HG02610 (cell line): ENCODE measurements around the gene NCKAP5.

Experiments
- ATAC-seq: cut with Tn5 transposase; IDR thresholded peaks from one replicate; pipeline ENCODE4 v1.9.1; 2021; ENCODE audit warnings: mild to moderate bottlenecking, moderate library complexity; ENCODE audit not compliant: unreplicated experiment

Gene NCKAP5

DNA sequence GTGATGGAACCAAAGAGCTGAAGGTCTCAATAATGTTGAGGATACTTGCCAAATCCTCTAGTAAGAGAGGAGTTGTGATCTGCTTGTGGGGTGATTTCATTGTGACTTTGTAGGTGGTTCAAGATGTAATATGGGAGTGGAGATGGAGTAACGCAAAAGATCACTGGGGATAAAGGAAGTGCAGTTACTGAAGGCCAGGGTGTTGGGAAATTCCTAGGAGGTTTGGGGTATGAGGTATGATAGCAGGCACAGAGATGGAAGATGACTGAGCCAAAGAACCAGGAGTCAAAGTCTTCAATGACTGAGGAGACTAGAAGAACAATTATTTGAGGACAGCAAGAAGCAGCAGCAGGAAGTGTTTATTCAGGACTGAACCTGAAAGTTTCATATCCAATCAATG, 222.6 kb downstream of the NCKAP5 start:
- no peak for ATAC-seq

DNA sequence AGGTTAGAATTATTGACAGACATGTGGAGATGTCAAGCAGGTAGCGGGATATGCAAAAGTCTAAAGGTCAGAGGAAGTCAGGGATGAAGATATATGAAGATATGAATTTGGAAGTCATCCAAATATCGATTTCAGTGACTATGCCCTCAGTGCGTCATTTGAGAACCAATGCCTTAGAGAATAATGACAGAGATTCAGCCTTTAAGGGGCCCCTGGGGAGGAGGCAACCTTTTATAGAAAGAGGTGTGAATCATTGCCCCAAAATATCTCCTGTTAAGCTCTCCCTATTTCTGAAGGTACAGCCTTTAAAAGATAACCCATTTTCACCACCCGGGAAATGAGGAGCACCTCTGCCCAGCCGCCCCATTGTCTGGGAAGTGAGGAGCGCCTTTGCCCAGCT, 223.4 kb downstream of the NCKAP5 start:
- ATAC-seq = no peak

DNA sequence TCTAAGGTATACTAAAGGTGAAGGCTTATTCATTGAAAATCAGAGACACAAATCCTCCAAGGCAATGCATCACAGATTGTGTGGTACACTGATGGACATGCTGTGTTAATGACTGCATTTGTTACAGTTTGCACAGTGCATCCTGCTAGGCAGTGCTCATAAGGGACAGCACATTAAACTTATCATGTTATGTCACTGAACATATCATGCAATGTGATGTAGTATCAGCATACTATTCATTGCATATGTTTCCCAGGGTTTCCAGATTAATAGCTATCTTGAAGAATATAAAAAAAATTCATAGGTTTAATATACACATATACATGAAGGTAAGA, 225.3 kb downstream of the NCKAP5 start:
- ATAC-seq = no peak

DNA sequence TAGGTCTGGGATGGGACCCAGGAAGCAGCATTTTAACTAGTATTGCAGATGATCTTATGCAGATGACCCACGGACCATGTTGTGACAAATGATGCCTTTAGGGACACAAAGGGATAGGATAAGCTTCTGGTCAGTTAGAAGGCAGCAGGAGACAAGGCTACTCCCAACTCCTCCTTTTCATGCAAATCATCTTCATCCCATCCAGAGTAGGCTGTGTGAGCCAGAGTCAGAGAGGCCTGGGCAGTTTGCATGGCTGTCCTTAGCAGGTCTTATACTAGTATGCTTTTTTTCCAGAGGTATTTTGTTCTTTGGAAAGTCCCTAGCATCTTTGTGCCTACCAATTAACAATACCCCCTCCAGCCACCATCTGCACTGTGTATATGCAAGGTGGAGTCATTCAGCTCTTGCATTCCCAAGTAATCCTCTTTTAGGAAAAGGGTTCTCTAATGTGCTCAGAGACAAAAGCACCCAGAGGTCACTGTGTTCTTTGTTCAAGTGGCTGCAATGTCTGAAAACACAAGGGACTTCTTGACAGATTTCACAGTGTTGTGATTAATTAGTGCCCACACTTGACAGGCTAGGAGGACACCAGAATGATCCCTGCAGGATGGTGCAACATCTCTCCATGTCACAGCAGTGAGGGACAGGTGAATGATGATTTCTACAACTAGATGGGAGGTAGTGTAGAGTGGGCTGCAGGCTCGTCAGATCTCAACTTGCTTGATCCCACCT, 225.8 kb downstream of the NCKAP5 start:
- no peak for ATAC-seq

DNA sequence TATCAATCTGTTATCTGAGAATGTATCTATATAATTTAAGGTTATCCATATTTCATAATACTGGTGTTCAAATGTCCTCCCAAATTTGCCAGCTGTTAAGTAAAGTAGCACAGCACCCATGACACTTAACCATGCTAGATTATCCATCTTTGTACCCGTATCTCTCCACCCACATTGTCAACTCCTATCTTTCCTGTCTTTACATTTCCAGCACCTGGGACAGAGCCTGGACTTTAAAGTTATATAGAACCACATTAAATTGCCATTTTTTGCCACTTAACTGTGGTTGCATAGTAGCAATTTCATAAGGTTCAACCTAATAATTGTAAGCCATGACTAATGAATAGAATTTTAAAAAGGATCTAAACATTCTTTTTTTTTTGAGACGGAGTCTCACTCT, 226.7 kb downstream of the NCKAP5 start:
- no peak for ATAC-seq

DNA sequence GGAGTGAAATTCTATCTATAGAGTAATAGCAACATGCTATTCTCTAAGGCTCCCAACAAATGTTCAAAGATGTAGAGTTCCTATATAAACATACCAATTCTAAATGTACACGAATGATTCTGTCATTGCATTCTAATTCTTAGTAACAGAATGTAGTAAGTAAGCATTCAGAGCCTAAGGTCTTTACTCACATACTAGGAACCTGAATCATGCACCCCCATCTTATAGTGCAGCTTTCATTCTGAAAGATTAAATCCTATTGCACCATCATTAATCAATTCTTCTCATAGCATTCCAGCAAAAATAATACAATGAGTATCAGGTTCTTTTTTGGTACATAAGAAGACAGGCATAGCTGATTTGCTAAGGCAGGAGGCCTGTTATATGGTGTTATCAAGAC, 230.0 kb downstream of the NCKAP5 start:
- no peak for ATAC-seq

DNA sequence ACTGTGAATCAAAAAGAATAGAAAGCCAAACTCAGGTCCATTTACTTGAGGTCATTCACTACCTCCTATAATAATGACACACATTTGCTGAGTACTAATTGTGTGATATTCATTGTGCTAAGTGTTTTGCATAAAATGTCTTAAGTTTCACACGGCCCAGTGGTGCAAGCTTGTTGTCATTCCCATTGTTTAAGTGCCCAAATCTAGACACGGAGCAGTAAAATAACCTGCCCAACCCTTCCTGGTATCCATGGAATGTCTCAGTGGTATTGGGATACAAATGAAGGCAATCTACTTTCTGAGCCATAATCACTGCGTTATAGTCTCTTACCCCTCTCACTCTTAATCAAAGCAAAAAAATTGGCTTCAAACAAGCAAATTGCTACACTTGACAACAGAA, 233.3 kb downstream of the NCKAP5 start:
- no peak for ATAC-seq

DNA sequence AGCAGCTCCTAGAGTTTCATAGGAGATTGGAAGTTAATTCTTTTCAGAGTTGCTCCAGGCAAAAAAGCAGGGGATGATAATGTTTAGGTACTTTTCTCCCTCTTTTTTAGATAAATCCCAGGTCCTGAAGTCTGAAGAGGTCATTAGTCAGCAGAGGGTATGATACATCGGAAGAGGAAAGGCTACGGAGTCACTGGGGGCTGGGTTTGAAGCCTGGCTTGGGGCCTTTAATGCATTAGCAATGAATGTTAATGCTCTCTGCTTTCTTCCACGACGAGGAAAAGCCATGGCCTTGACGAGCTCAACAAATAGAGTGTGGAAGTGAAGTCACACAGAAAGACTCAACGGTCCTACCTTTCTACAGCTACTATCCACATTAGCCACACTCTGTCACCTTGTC, 235.1 kb downstream of the NCKAP5 start:
- no peak for ATAC-seq

DNA sequence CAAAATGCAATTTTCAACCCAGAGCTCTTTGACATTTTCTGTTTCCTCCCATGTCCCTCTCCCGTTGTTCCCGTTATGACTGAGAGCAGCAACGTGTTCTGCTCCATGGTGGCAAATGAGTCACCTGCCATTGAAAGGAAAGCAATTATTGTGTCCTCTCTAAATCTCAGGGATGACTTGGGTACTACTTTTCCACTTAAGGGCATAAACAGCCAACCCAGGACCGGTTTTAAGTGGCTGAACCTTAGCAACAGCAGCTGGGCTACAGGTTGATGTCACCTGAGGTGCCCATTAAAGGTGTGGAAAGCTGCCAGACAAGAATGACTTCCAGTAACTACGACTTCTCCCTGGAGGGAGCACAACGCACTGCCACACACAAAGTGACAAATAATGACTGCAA, 236.8 kb downstream of the NCKAP5 start:
- ATAC-seq = no peak

DNA sequence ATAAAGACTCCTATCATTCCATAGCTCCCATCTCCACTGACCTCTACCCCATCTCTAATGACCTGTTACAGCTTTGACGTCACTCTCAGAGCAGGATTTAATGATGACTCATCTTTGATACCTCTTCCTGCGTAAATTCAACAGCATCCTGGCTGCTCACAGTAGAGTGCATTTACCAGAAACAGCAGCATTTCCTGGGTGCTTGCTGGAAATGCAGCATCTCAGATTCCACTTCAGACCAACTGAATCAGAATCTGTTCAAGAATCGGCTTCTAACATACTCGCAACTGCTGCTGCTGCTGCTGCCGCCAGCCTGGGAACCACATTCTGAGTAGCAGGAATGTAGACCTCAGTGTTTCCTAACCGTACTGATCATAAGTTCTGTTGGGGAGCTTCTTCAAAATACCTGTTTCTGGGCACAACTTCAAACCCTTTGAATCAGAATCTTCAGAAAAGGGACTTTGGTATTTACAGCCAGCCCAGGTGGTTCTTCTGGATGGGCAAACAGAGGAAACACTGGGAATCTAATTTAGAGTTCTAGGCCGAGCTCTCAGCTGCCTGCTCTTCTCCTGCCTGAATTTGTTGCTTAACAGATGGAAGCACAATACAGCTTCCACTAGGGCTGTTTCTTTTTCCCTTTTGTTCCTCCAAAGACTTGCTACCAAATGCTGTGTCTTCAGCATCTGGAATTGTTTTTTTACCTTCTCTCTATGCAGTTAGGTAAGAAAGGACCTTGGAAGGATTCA, 241.4 kb downstream of the NCKAP5 start:
- ATAC-seq = no peak

DNA sequence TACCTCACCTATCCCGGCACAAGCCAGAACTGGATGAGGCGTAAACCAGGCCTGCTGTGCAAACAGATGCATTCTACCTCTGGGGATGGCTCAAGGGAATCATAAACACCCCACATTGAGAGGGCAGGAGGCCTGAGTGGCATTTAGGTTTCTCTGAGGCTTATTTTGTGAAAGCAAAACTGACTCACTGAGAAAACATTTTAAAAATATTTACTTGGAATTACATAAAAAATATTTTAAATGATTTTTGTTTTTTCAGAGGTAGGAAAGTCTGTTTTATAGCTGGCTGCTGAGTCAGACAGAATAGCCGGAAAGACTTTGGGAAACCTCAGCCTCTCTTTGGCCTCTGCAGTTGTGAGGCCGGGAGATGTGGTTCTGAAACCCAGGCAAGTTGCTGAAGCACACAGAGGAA, 244.1 kb downstream of the NCKAP5 start:
- ATAC-seq = no peak

DNA sequence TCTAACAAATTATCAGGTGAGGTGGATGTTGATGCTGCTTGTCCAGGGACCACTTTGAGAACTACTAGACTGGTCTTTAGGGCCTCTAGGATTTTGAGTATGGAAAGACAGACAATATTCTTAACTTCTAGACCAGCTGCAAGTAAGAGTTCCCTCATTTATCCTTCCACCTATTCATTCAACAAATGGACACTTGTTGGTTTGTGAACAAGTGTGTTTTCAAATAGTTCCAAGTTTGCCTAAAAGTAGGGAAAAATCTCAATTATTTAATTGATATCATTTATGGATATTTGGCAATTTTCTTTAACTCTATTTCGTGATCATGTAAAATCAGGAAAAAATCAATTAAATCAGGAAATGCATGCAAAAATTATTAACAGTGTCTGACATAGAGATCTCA, 245.4 kb downstream of the NCKAP5 start:
- no peak for ATAC-seq

DNA sequence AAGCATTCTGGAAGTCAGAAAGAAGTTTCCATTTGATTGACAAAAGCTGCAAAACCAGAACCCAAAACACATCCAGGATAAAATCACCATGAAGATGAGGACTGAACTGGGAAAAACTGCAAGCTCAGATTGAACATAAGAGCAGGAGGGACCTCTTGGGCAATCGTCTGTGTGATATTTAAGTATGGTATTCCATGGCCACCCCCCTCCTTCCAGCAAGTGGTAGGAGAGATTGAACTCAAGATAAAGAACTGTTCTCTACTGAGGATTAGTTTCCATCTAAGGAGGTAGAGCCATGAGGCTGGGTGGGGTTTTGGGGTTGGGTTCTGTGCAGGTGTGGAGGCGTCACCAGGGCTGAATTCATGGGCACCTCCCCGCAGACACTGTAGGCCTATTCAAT, 251.1 kb downstream of the NCKAP5 start:
- ATAC-seq = no peak

DNA sequence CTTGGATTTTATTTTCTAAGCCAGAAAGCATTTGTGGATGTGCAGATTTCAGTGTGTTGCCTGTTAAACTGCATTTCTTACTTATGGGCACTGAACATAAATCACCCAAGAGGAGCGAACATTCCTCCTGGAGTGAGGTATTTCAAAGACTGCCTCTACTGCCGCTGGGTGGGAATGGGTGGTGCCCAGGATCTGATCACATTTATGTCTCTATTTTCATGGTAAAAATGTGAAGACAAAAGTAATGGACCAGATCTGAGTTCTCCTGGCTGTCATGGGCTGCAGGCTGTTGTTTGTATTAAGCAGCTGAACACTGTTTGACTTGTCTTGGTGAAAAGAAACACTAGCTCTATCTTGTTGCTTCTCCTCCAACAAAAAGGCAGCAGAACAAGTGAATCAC, 251.7 kb downstream of the NCKAP5 start:
- no peak for ATAC-seq

DNA sequence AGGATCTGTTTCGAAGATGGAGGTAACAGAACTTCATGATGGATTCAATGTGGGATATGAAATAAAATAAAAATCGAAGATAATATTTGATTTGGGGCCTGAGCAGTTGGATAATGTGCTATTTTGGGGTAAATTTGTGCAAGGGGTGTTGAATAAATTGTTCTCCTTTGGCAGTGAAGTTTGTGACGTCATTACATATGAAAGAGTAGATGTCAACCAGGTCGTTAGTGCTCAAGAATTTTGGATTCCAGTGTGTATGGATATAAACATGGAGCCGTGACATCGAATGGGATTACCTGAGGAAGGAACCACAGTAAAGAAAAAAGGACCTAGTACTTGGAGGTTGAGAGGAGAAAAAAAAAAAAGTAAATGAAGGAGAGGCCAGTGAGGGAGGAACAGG, 253.0 kb downstream of the NCKAP5 start:
- ATAC-seq = no peak

DNA sequence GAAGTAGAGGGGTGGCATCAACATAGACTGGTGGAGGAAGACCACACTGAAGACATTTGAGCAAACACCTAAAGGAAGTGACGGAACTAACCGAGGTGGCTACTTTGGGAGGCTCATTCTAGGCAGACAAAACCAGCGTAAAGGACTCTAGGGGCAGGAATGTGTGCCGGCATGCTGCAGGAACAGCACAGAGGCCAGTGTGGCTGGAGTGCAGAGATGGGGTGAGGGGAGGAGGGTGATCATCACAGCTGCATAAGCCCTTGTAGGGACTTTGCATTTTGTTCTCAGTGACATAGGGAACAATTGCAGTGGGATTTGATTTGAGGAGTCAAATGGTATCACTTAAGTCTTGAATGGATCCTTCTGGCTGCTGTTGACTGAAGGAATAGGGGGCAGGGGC, 253.5 kb downstream of the NCKAP5 start:
- no peak for ATAC-seq

DNA sequence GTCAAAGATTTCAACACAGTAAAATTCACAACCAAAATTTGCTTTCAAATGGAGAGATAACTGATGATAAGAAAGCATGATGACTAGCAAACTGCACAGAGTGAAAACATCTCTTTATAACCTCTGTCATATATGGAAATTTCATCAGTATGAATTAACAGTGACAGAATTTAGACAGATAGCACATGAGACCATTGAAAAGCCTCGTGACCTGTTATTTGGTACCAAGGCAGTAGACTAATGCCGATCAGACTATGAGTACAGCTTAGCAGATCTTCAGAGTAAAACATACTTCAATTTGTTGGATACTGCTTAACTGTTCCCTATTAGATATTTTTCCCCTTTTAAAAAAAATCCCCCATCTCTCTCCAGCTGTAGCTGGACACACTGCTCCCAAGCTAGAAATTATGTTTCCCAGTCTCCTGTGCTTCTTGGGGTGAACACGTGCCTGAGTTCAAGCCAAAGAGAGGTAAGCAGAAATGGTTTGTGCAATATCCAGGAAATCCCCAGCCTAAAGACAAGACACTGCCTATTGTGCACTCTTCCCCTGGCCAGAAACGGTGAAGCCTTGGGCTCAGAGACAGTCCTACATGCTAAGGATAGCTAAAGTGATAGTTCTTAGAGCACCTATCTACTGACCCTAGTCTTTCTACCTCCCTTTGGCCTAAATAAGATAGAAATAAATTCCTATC, 256.1 kb downstream of the NCKAP5 start:
- ATAC-seq = no peak

DNA sequence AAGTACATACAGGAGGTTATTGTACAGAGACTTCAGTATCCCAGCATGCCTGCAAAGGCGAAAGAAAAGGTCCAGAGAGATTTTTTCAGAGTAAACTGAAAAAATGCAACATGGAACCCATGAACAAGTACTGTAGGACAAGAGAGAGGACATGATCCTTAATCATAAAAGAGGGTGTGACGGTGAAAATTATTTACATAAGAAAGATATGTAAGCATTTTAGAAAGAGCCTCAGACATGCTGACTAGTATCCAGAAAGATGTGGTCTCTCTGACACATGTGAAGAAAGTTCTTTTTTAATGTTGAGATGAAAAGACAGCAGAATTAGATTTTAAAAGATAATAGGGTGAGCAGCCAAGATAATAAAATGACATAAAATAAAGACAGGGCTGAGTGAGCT, 262.0 kb downstream of the NCKAP5 start:
- ATAC-seq = no peak

DNA sequence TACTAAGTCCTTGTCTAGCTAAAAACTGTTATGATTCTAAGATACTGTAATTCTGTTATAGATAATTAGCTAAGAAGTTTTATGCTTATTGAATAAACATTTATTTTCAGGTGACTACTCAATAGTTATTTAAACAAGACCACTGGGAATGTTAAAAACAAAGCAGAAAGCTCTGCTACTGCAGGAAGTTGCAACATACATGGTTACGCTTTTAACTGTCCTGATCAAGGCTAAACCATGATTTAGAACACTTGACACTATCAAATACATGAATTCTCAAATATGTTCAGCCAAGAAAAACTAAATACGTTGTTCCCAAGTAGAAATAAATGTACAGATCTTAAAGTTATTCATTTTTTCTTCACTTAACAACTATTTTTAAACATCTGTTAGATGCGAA, 263.9 kb downstream of the NCKAP5 start:
- ATAC-seq = no peak

DNA sequence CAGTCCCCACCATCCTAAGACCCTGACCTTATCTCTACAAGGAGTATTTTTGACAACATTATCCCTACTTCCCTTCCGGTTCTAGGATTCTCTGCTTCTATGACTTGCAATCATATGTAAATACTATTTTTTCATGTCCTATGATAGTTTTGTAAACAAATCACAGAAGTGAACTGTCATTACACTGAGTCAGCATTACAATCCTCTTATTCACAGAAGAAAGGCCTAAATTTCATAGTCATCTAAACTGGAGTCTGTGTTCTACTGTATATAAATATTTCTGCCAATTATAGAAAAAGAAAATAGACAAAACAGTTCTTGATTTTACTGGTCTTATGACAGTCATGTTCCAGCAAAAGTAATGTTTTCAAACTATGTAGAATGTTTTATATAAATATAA, 265.1 kb downstream of the NCKAP5 start:
- no peak for ATAC-seq

DNA sequence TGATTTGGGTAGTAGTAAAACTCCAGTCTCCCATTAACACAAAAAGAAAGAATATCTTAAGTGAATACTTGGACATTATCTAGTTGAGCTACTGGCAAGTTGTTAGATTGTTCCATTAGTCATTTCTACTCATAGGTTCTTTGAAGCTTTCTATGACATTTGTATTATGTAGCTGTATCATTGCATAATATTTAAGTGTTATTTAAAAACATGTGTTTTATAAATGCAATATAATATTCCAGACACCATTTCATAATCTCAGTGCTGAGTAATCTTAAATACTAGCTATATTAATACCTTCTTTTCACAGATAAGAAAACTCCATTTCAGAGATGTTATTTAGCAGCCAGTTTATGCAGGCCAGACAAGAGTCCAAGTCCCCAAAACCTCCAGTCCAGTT, 271.9 kb downstream of the NCKAP5 start:
- no peak for ATAC-seq
